ENCODE results near the gene RGS2.

DNA sequence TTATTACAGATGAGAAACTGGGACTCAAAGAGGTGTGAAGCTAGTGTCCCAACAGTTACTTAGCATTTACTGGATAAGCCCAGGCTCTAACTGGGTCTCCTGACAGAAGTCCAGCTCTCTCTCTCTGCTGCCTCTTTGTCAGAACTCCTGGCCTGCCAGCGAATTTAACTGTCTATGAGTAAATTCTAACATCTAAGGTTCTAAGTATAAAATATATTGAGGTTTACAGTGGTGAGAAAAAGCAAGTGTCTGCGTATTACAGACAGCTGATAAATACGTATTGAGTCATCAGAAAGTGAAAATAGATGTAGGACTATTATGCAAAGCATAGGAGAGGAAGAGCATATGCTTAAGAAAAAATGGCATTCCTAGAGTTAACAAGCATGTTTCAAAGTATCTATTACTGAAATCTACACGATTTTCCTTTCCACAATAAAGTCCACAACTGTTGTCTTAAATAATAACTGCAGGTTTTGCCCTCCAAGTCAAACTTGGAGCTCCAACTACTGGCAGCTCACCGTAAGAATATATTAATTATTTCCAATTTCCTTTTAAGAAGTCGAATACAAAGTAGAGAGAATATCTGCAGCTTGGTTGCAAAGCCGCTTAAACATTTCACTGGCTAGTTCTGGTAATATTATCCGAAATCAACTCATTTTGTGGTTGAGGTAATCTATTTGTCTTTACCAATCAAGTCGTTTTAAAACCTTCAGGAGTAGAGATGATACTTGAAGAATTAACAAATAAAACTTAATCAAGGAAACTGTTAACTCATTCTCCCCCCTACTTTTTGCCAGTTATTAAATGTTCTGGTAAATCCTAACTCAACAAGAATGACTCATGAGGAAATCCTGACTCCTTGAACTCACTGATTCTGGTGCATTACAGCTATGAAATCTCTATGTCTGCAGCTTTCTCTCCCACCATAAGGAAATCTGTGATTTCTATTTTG lies 1.4 kb upstream of the RGS2 start:
- no peak for TF ChIP-seq NRF1 (IDR thresholded peaks at IDR 0.05; ENCODE audit: low read depth, low read length)
- TF ChIP-seq, protein P1, sequence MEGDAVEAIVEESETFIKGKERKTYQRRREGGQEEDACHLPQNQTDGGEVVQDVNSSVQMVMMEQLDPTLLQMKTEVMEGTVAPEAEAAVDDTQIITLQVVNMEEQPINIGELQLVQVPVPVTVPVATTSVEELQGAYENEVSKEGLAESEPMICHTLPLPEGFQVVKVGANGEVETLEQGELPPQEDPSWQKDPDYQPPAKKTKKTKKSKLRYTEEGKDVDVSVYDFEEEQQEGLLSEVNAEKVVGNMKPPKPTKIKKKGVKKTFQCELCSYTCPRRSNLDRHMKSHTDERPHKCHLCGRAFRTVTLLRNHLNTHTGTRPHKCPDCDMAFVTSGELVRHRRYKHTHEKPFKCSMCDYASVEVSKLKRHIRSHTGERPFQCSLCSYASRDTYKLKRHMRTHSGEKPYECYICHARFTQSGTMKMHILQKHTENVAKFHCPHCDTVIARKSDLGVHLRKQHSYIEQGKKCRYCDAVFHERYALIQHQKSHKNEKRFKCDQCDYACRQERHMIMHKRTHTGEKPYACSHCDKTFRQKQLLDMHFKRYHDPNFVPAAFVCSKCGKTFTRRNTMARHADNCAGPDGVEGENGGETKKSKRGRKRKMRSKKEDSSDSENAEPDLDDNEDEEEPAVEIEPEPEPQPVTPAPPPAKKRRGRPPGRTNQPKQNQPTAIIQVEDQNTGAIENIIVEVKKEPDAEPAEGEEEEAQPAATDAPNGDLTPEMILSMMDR (IDR thresholded peaks at IDR 0.05), result peak; percentile 44
- TF ChIP-seq MAX (IDR thresholded peaks at IDR 0.05; ENCODE audit: low read depth), result no peak
- TF ChIP-seq GABPA (IDR thresholded peaks at IDR 0.05; ENCODE audit: low read depth), result no peak
- no peak for TF ChIP-seq RXRA (IDR thresholded peaks at IDR 0.05; ENCODE audit: borderline replicate concordance, low read depth)
- no peak for TF ChIP-seq TEAD4 (IDR thresholded peaks at IDR 0.05; ENCODE audit: borderline replicate concordance, insufficient read depth)
